Pancreas (tissue), 10 donors: Measurements from ENCODE around the gene PFN2. TPM values are rescaled to one million over a fixed set of nuclear protein-coding genes. Genes with fewer than 3 reads are reported as not detected.
"Not testable (repeated sequence)": the region's sequence is repeated elsewhere in the genome, so short reads cannot be mapped to it uniquely, and the experiment has no call there.

Source experiments
- ATAC-seq, 4 donors: fragments of 200-7000 bp; cut with Tn5 transposase; one replicate each; pipeline versions ENCODE4 v1.8.0 to v1.9.1; 2020; ENCODE audit warnings: mild to moderate bottlenecking in 4 of 4, moderate library complexity in 4 of 4
- DNase-seq, 6 donors: peaks; one replicate each; pipeline ENCODE4 v3.0.0-alpha.2; 2020
- FAIRE-seq: peaks from 2 replicates; lab custom pipeline; 2012; peaks lifted over from hg19 to GRCh38; lab: Jason Lieb, UNC
- H3K27ac ChIP-seq, 4 donors: fragments of 200-600 bp; sonication (generic); 1 replicate in 3 of 4; 2 replicates in 1 of 4; pipeline versions ENCODE4 v1.5.0 to v1.8.0; 2020
- H3K27me3 ChIP-seq, 4 donors: fragments of 200-600 bp; one replicate each; pipeline ENCODE4 v1.8.0; 2021
- H3K36me3 ChIP-seq, 3 donors: fragments of 200-600 bp; sonication (generic) in 1 of 3; one replicate each; pipeline versions ENCODE4 v1.5.0 to v1.8.0; 2020 to 2021
- H3K4me1 ChIP-seq, 3 donors: fragments of 200-600 bp; one replicate each; pipeline ENCODE4 v1.8.0; 2021
- H3K4me3 ChIP-seq, 4 donors: fragments of 200-600 bp; sonication (generic) in 2 of 4; one replicate each; pipeline versions ENCODE4 v1.5.0 to v1.8.0; 2020 to 2021
- H3K9me3 ChIP-seq, 4 donors: fragments of 200-600 bp; one replicate each; pipeline ENCODE4 v1.8.0; 2021
- CTCF ChIP-seq, 4 donors: fragments of 200-600 bp; sonication (generic) in 3 of 4; IDR thresholded peaks; one replicate each; pipeline versions ENCODE4 v1.5.0 to v1.8.0; 2021; ENCODE audit warnings: antibody characterized with exemption in 4 of 4
- WGBS, 2 donors: extraction: QIAGEN DNeasy Blood & Tissue Kit; methylation state at CpG; one replicate each; pipeline ENCODE4 v1.1.7; 2013; 5-methylcytosine and 5-hydroxymethylcytosine counted together
- intact Hi-C, 3 donors: fragments of 100-400 bp; cut with DNase I; formaldehyde crosslinking; loops; one replicate each; pipeline versions ENCODE4 v1.11.1 to v1.14.2; 2022
- polyA plus RNA-seq, 2 donors: library from polyadenylated mRNA; stranded (reverse); fragments of 200-250 nt; gene quantifications; one replicate each; pipeline ENCODE4 v1.2.3, GENCODE V29; 2013
- total RNA-seq, 6 donors: library from RNA; stranded (reverse); fragmentation: NEBNext Ultra II Directional in 4 of 6; extraction: Animal tissue kit (Norgen Biotek cat#: 25700) in 4 of 6; gene quantifications; one replicate each; pipeline versions ENCODE4 v1.2.1 to v1.2.4, GENCODE V29; 2021 to 2023
- donor health status: healthy with polysubstance abuse.
- donor health status: DM: no; HTN: no; CAD: no; lungs with moderate emphysema.
- donor health status: DM: no; HTN: no; CAD: no.
- donor health status: control.
- donor health status: control.
- donor health status: Bipolar disorder and iron deficiency.
- donor health status: DM: yes; HTN: yes; CAD: no.
- donor health status: DM: no; HTN: no; CAD: no.
- donor health status: DM: no; HTN: no; CAD: no.
- donor health status: DM: yes; HTN: yes; CAD: no.

PFN2 gene
- total and polyA plus RNA-seq, 8 donors, result 31.8 to 109 (median 33.5) TPM

GRCh38 chr3:149990423-149990948 is 19.8 kb upstream of the PFN2 start:
- H3K27me3 ChIP-seq, result no peaks in the 10 kb centered on the region
- DNase-seq, result no peak
- WGBS, 2 donors, result 85 to 94% methylated on average over 1 of the region's 1 CpG
- H3K4me1 ChIP-seq, result no peaks in the 10 kb centered on the region
- no peak for ATAC-seq
- TF ChIP-seq CTCF (IDR thresholded peaks at IDR 0.05), result no peak
- intact Hi-C loops, result no loop called here
- no peaks in the 10 kb centered on the region for H3K9me3 ChIP-seq
- no peak overlapping the region for H3K27ac ChIP-seq
- H3K36me3 ChIP-seq, result no peaks in the 10 kb centered on the region
- FAIRE-seq, result no peak
- H3K4me3 ChIP-seq, result no peak overlapping the region

- Histone ChIP-seq H3K4me1 (no peaks in the 10 kb centered on the region), H3K9me3 (no peaks in the 10 kb centered on the region), H3K4me3 (no peak overlapping the region), H3K36me3 (no peaks in the 10 kb centered on the region), H3K27me3 (no peaks in the 10 kb centered on the region), H3K27ac (no peak overlapping the region)
- no peak for ATAC-seq
- DNase-seq, result no peak
- WGBS, 2 donors, result 86 to 97% methylated on average over 2 of the region's 2 CpGs
- intact Hi-C loops, result no loop called here
- TF ChIP-seq CTCF (IDR thresholded peaks at IDR 0.05), result no peak
- FAIRE-seq, result no peak
These were observed 18.6 kb upstream of the PFN2 start for GRCh38 chr3:149989307-149989706.

GRCh38 chr3:149983628-149984027 is 12.9 kb upstream of the PFN2 start:
- H3K27me3 ChIP-seq, result no peaks in the 10 kb centered on the region
- intact Hi-C loops, result no loop called here
- FAIRE-seq (no peak), ATAC-seq (no peak), DNase-seq (no peak)
- H3K4me1 ChIP-seq, result no peaks in the 10 kb centered on the region
- no peak for TF ChIP-seq CTCF (IDR thresholded peaks at IDR 0.05)
- no peak overlapping the region for H3K4me3 ChIP-seq
- H3K9me3 ChIP-seq, result no peaks in the 10 kb centered on the region
- H3K27ac ChIP-seq, result no peak overlapping the region
- no peaks in the 10 kb centered on the region for H3K36me3 ChIP-seq
- WGBS, 2 donors, result 79 to 80% methylated on average over 4 of the region's 4 CpGs

- H3K27ac ChIP-seq, FAIRE-seq, H3K36me3 ChIP-seq, intact Hi-C loops, H3K9me3 ChIP-seq, ATAC-seq, H3K27me3 ChIP-seq, H3K4me3 ChIP-seq, H3K4me1 ChIP-seq: not testable (repeated sequence)
- 92 to 95% methylated on average over 32 of the region's 32 CpGs for WGBS, 2 donors
- DNase-seq, result peak in 2 of 6 donors; percentile 14 to 32
These were observed 12.4 kb upstream of the PFN2 start for GRCh38 chr3:149983053-149983452.

- peak; percentile 67 to 89 (median 80) for ATAC-seq
- 51 to 53% methylated on average over 3 to 4 of the region's 10 CpGs for WGBS, 2 donors
- DNase-seq, FAIRE-seq, intact Hi-C loops, H3K4me1 ChIP-seq, H3K27me3 ChIP-seq, H3K27ac ChIP-seq, H3K36me3 ChIP-seq, H3K9me3 ChIP-seq, H3K4me3 ChIP-seq: not testable (repeated sequence)
These were observed 11.3 kb upstream of the PFN2 start for GRCh38 chr3:149981979-149982378.

- ATAC-seq (no peak), FAIRE-seq (no peak), DNase-seq (no peak)
- Histone ChIP-seq H3K36me3 (no peaks in the 10 kb centered on the region), H3K27ac (no peak overlapping the region), H3K4me3 (no peak overlapping the region), H3K9me3 (no peaks in the 10 kb centered on the region), H3K4me1 (no peaks in the 10 kb centered on the region), H3K27me3 (peaks cover 0 to 5% (median 1%) of the 10 kb centered on the region in 4 donors)
- TF ChIP-seq CTCF (IDR thresholded peaks at IDR 0.05), result no peak
- WGBS, 2 donors, result 75 to 80% methylated on average over 2 of the region's 2 CpGs
- intact Hi-C loops, result no loop called here
These were observed 6.7 kb upstream of the PFN2 start for GRCh38 chr3:149977386-149977785.
